Caco-2 (cell line): Measurements from ENCODE around the gene ATPAF1. TPM values are rescaled to one million over a fixed set of nuclear protein-coding genes. Genes with fewer than 3 reads are reported as not detected.

ENCODE experiments used
- BruUV-seq: library from RNA; stranded (reverse); fragments of 400-500 nt; replicated peaks from 2 replicates; lab custom pipeline; 2021; lab: Mats Ljungman, UMichigan
- CTCF ChIA-PET: fragments of 300-600 bp; sonication (Branson Sonifier 250); formaldehyde crosslinking; loops from one replicate; lab custom pipeline; 2022; ENCODE audit warnings: antibody characterized with exemption; lab: Charles Lee
- POLR2A ChIA-PET: fragments of 300-600 bp; sonication (Branson Sonifier 250); formaldehyde crosslinking; loops from one replicate; lab custom pipeline; 2022; ENCODE audit warnings: antibody characterized with exemption; lab: Charles Lee
- DNase-seq, 2 experiments: peaks; one replicate each; pipeline versions ENCODE4 v3.0.0 to v3.0.0-alpha.2; 2020 to 2022
- H3K27me3 ChIP-seq: replicated peaks from 2 replicates; pipeline ENCODE4 v1.6.0; 2011; ENCODE audit warnings: low read length; ENCODE audit not compliant: control insufficient read depth, insufficient read depth
- H3K36me3 ChIP-seq: 2 replicates; pipeline ENCODE4 v1.5.1; 2011; ENCODE audit warnings: low read length; ENCODE audit not compliant: control insufficient read depth, insufficient read depth
- H3K4me1 ChIP-seq: fragments of 250-450 bp; sonication (Bioruptor Pico); 2 replicates; pipeline ENCODE4 v1.5.1; 2020; ENCODE audit warnings: mild to moderate bottlenecking
- H3K4me3 ChIP-seq: 2 replicates; pipeline ENCODE4 v1.5.1; 2011; ENCODE audit warnings: low read depth, mild to moderate bottlenecking, control low read depth, low read length
- H3K9me3 ChIP-seq: fragments of 250-450 bp; sonication (Bioruptor Pico); 2 replicates; pipeline ENCODE4 v1.5.1; 2020; ENCODE audit warnings: mild to moderate bottlenecking, moderate library complexity
- H3K27ac Mint-ChIP-seq: one replicate; pipeline ENCODE4 v1.8.0; 2022; ENCODE audit warnings: mixed read lengths; ENCODE audit not compliant: unreplicated experiment
- H3K27me3 Mint-ChIP-seq: one replicate; pipeline ENCODE4 v1.8.0; 2022; ENCODE audit warnings: mixed read lengths; ENCODE audit not compliant: insufficient read depth, unreplicated experiment
- H3K36me3 Mint-ChIP-seq: one replicate; pipeline ENCODE4 v1.8.0; 2022; ENCODE audit warnings: mild to moderate bottlenecking, mixed read lengths; ENCODE audit not compliant: insufficient read depth, unreplicated experiment
- H3K4me1 Mint-ChIP-seq: one replicate; pipeline ENCODE4 v1.8.0; 2022; ENCODE audit warnings: low read depth, mixed read lengths; ENCODE audit not compliant: unreplicated experiment
- H3K4me3 Mint-ChIP-seq: one replicate; pipeline ENCODE4 v1.8.0; 2022; ENCODE audit warnings: mild to moderate bottlenecking, moderate library complexity, mixed read lengths; ENCODE audit not compliant: unreplicated experiment
- H3K9me3 Mint-ChIP-seq: one replicate; pipeline ENCODE4 v1.8.0; 2022; ENCODE audit warnings: mixed read lengths; ENCODE audit not compliant: unreplicated experiment
- CTCF ChIP-seq, 2 experiments: fragments of 200-600 bp in 1 of 2; IDR thresholded peaks; 1 replicate in 1 of 2; 2 replicates in 1 of 2; pipeline versions ENCODE4 v1.5.1 to v1.8.0; 2011 to 2022; ENCODE audit warnings: antibody characterized with exemption in 1 of 2, control low read depth in 1 of 2, inconsistent platforms in 1 of 2, low read depth in 1 of 2, low read length in 1 of 2, mild to moderate bottlenecking in 1 of 2, moderate library complexity in 1 of 2; ENCODE audit not compliant: insufficient read depth in 1 of 2, severe bottlenecking in 1 of 2, unreplicated experiment in 1 of 2
- intact Hi-C: fragments of 100-400 bp; cut with micrococcal nuclease; formaldehyde crosslinking; loops from one replicate; pipeline ENCODE4 v1.10.0; 2022; ENCODE audit not compliant: unreplicated experiment
- total RNA-seq: library from RNA; stranded (reverse); gene quantifications from 2 replicates; pipeline ENCODE4 v1.2.3, GENCODE V29; 2022

ATPAF1 gene
- total RNA-seq, 1 experiment from 2014 or later = 31.7 TPM

- no peaks in the 10 kb centered on the region for H3K27me3 ChIP-seq
- no peak overlapping the region for H3K27ac Mint-ChIP-seq
- peaks cover 5% of the 10 kb centered on the region for H3K4me1 Mint-ChIP-seq
- H3K4me3 Mint-ChIP-seq = no peak overlapping the region
- no peak for TF ChIP-seq CTCF (IDR thresholded peaks at IDR 0.05; ENCODE audit: insufficient read depth in 1 of 2, low read depth in 1 of 2, low read length in 1 of 2, severe bottlenecking in 1 of 2, unreplicated experiment in 1 of 2)
- no peaks in the 10 kb centered on the region for H3K36me3 ChIP-seq
- DNase-seq = no peak
- BruUV-seq = no TSS peak
- H3K36me3 Mint-ChIP-seq = peaks cover 8% of the 10 kb centered on the region
- no peak overlapping the region for H3K4me3 ChIP-seq
- no peaks in the 10 kb centered on the region for H3K9me3 ChIP-seq
- CTCF ChIA-PET = no interaction called here
- POLR2A ChIA-PET = no interaction called here
- H3K27me3 Mint-ChIP-seq = no peaks in the 10 kb centered on the region
- no peaks in the 10 kb centered on the region for H3K4me1 ChIP-seq
- intact Hi-C loops = no loop called here
- no peaks in the 10 kb centered on the region for H3K9me3 Mint-ChIP-seq
Measured at GRCh38 chr1:46599059-46599970, 68.8 kb downstream of the ATPAF1 start.

- no peak for TF ChIP-seq CTCF (IDR thresholded peaks at IDR 0.05; ENCODE audit: insufficient read depth in 1 of 2, low read depth in 1 of 2, low read length in 1 of 2, severe bottlenecking in 1 of 2, unreplicated experiment in 1 of 2)
- Histone ChIP-seq H3K4me3 (no peak overlapping the region), H3K36me3 (no peaks in the 10 kb centered on the region), H3K27me3 (no peaks in the 10 kb centered on the region), H3K4me1 (no peaks in the 10 kb centered on the region), H3K9me3 (no peaks in the 10 kb centered on the region)
- intact Hi-C loops = no loop called here
- H3K9me3 Mint-ChIP-seq = no peaks in the 10 kb centered on the region
- no peak overlapping the region for H3K4me3 Mint-ChIP-seq
- DNase-seq = no peak
- no peaks in the 10 kb centered on the region for H3K27me3 Mint-ChIP-seq
- ChIA-PET CTCF (no interaction called here), POLR2A (no interaction called here)
- no TSS peak for BruUV-seq
- H3K4me1 Mint-ChIP-seq = peaks cover 5% of the 10 kb centered on the region
- H3K27ac Mint-ChIP-seq = no peak overlapping the region
- H3K36me3 Mint-ChIP-seq = peaks cover 25% of the 10 kb centered on the region
Measured at GRCh38 chr1:46596846-46597245, 71.3 kb downstream of the ATPAF1 start.

GRCh38 chr1:46596036-46596435, 72.1 kb downstream of the ATPAF1 start:
- H3K4me3 Mint-ChIP-seq = no peak overlapping the region
- Histone ChIP-seq H3K27me3 (no peaks in the 10 kb centered on the region), H3K36me3 (no peaks in the 10 kb centered on the region; the same call in 1 of the 2 replicates), H3K9me3 (no peaks in the 10 kb centered on the region), H3K4me1 (no peaks in the 10 kb centered on the region), H3K4me3 (no peak overlapping the region)
- H3K9me3 Mint-ChIP-seq = no peaks in the 10 kb centered on the region
- H3K4me1 Mint-ChIP-seq = peaks cover 5% of the 10 kb centered on the region
- no peaks in the 10 kb centered on the region for H3K27me3 Mint-ChIP-seq
- ChIA-PET CTCF (interaction anchor here (0.5 to 0.6 kb wide), 2 partner anchors 20 to 354 kb away, joined by 4 to 7 read pairs; partner anchors contain the start of gene MOB3C), POLR2A (no interaction called here)
- intact Hi-C loops = no loop called here
- TF ChIP-seq CTCF (IDR thresholded peaks at IDR 0.05; ENCODE audit: insufficient read depth in 1 of 2, low read depth in 1 of 2, low read length in 1 of 2, severe bottlenecking in 1 of 2, unreplicated experiment in 1 of 2) = no peak
- H3K27ac Mint-ChIP-seq = no peak overlapping the region
- no TSS peak for BruUV-seq
- H3K36me3 Mint-ChIP-seq = peaks cover 31% of the 10 kb centered on the region
- DNase-seq = no peak
